K562 (cell line): ENCODE measurements around the gene NR2F6. TPM values are rescaled to one million over a fixed set of nuclear protein-coding genes. Genes with fewer than 3 reads are reported as not detected.

Experiments
- CBX1 ChIP-seq: sonication (generic); IDR thresholded peaks from 2 replicates; pipeline ENCODE4 v1.6.1; 2016; ENCODE audit warnings: antibody characterized with exemption, low read depth, mild to moderate bottlenecking
- CREM ChIP-seq: IDR thresholded peaks from 2 replicates; pipeline ENCODE4 v1.6.1; 2014; ENCODE audit warnings: antibody characterized with exemption, low read depth
- ETV5 ChIP-seq: sonication (generic); formaldehyde crosslinking; IDR thresholded peaks from 2 replicates; pipeline ENCODE4 v1.4.0; 2020; ENCODE audit warnings: low read depth, mild to moderate bottlenecking, missing genetic modification reagents
- GABPA ChIP-seq: fragments of 200-800 bp; sonication (Bioruptor generic); conservative IDR thresholded peaks from 2 replicates; pipeline ENCODE4 v1.6.1; 2016; ENCODE audit warnings: low read depth, missing genetic modification characterization, missing compliant biosample characterization
- HDAC3 ChIP-seq: fragments of 450-650 bp; IDR thresholded peaks from 2 replicates; pipeline ENCODE4 v1.6.1; 2018; ENCODE audit warnings: borderline replicate concordance, mild to moderate bottlenecking, moderate library complexity; ENCODE audit not compliant: partially characterized antibody
- HMGN3 ChIP-seq: IDR thresholded peaks from 2 replicates; pipeline ENCODE4 v1.6.1; 2011; ENCODE audit warnings: borderline replicate concordance, low read depth, mild to moderate bottlenecking, mixed read lengths, low read length; ENCODE audit not compliant: insufficient read length; ENCODE audit errors: extremely low read depth
- POLR2A ChIP-seq: fragments of 450-650 bp; conservative IDR thresholded peaks from 2 replicates; pipeline ENCODE4 v1.6.1; 2016
- POLR2AphosphoS5 ChIP-seq: IDR thresholded peaks from 2 replicates; pipeline ENCODE4 v1.6.1; 2011; ENCODE audit warnings: mild to moderate bottlenecking, low read depth, low read length, moderate library complexity; ENCODE audit not compliant: control insufficient read depth, insufficient read depth
- RAD21 ChIP-seq, 2 experiments: fragments of 250-450 bp in 1 of 2; fragments of 450-650 bp in 1 of 2; sonication (Bioruptor Pico) in 1 of 2; formaldehyde crosslinking in 1 of 2; IDR thresholded peaks in 1 of 2; conservative IDR thresholded peaks in 1 of 2; 2 replicates each; pipeline versions ENCODE4 v1.4.0 to v1.8.0; 2020 to 2022; ENCODE audit warnings: mild to moderate bottlenecking in 2 of 2, moderate library complexity in 1 of 2
- RBM34 ChIP-seq: fragments of 200-400 bp; formaldehyde crosslinking; IDR thresholded peaks from 2 replicates; pipeline ENCODE4 v1.6.1; 2018; ENCODE audit warnings: low read length, borderline replicate concordance; ENCODE audit not compliant: insufficient read depth
- SPI1 ChIP-seq: IDR thresholded peaks from 2 replicates; pipeline ENCODE4 v1.6.1; 2011; ENCODE audit warnings: low read depth, low read length, control low read depth, borderline replicate concordance
- SUPT5H ChIP-seq: fragments of 450-650 bp; IDR thresholded peaks from 2 replicates; pipeline ENCODE4 v1.6.1; 2016
- ZHX1 ChIP-seq: fragments of 150-350 bp; conservative IDR thresholded peaks from 2 replicates; pipeline ENCODE4 v1.6.1; 2014; ENCODE audit warnings: low read length
- polyA plus RNA-seq, 8 experiments: library from polyadenylated mRNA; depleted of rRNA in 4 of 8; stranded (reverse) in 5 of 8; unstranded in 3 of 8; fragments of >200 nt; fragmentation: Nextera tagmentation in 2 of 8; fragmentation: Illumina TruSeq in 1 of 8; extraction: Ambion mirVana in 2 of 8; extraction: Trizol in 1 of 8; gene quantifications; 2 replicates each; pipeline versions ENCODE4 v1.2.1 to v1.2.3, GENCODE V29; 2011 to 2014; ENCODE audit warnings: inconsistent platforms in 1 of 8, missing spikeins in 1 of 8
- total RNA-seq, 7 experiments: library from RNA; depleted of rRNA in 6 of 7; stranded (reverse); fragments of >200 nt in 6 of 7; fragmentation: Illumina TruSeq in 2 of 7; extraction: Trizol in 2 of 7; gene quantifications; 2 replicates each; pipeline versions ENCODE4 v1.2.1 to v1.2.3, GENCODE V29; 2011 to 2021; ENCODE audit warnings: low replicate concordance in 1 of 7
- TF ChIP-seq, protein P1 (sequence below): fragments of 450-650 bp; IDR thresholded peaks from 2 replicates; pipeline ENCODE4 v1.6.1; 2016; ENCODE audit warnings: borderline replicate concordance
- TF ChIP-seq, protein P2 (sequence below): sonication (generic); formaldehyde crosslinking; IDR thresholded peaks from 2 replicates; pipeline ENCODE4 v1.8.0; 2022; ENCODE audit warnings: mild to moderate bottlenecking, missing genetic modification reagents
- TF ChIP-seq, protein P3 (sequence below): fragments of 250-450 bp; sonication (Bioruptor Pico); IDR thresholded peaks from 2 replicates; pipeline ENCODE4 v1.5.0; 2020; ENCODE audit warnings: mild to moderate bottlenecking
- TF ChIP-seq, protein P4 (sequence below): IDR thresholded peaks from 2 replicates; pipeline ENCODE4 v1.6.1; 2012; ENCODE audit warnings: low read depth, low read length, improper control_type of control experiment, borderline replicate concordance

The NR2F6 gene
- total and polyA plus RNA-seq, 9 of the 15 experiments (the other 6 are each of a cell fraction or from before 2014, with no cell fraction given), result 0.76 to 97.5 (median 18.8) TPM

GRCh38 chr19:17292301-17293074 lies 46.8 kb upstream of the NR2F6 start (continued):
- TF ChIP-seq, protein P1, sequence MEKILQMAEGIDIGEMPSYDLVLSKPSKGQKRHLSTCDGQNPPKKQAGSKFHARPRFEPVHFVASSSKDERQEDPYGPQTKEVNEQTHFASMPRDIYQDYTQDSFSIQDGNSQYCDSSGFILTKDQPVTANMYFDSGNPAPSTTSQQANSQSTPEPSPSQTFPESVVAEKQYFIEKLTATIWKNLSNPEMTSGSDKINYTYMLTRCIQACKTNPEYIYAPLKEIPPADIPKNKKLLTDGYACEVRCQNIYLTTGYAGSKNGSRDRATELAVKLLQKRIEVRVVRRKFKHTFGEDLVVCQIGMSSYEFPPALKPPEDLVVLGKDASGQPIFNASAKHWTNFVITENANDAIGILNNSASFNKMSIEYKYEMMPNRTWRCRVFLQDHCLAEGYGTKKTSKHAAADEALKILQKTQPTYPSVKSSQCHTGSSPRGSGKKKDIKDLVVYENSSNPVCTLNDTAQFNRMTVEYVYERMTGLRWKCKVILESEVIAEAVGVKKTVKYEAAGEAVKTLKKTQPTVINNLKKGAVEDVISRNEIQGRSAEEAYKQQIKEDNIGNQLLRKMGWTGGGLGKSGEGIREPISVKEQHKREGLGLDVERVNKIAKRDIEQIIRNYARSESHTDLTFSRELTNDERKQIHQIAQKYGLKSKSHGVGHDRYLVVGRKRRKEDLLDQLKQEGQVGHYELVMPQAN, result peak; percentile 85; the same call in 1 of the 2 replicates
- peak; percentile 84 for TF ChIP-seq POLR2A
- TF ChIP-seq CBX1, result 0 out of 2 replicates have a peak, but pooled peaks have one; percentile 18
- TF ChIP-seq HDAC3, result no peak
- TF ChIP-seq SUPT5H, result peak; percentile 74
- TF ChIP-seq SPI1, result 0 out of 2 replicates have a peak, but pooled peaks have one; percentile 20
- TF ChIP-seq, protein P2, sequence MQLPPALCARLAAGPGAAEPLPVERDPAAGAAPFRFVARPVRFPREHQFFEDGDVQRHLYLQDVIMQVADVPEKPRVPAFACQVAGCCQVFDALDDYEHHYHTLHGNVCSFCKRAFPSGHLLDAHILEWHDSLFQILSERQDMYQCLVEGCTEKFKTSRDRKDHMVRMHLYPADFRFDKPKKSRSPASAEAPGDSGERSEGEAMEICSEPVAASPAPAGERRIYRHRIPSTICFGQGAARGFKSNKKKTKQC (CRISPR knock-in tag), result peak; percentile 56; the same call in 1 of the 2 replicates
- TF ChIP-seq ZHX1, result 0 out of 2 replicates have a peak, but pooled peaks have one; percentile 27
- peak; percentile 59; the same call in 1 of the 2 replicates for TF ChIP-seq CREM
- TF ChIP-seq, protein P3, sequence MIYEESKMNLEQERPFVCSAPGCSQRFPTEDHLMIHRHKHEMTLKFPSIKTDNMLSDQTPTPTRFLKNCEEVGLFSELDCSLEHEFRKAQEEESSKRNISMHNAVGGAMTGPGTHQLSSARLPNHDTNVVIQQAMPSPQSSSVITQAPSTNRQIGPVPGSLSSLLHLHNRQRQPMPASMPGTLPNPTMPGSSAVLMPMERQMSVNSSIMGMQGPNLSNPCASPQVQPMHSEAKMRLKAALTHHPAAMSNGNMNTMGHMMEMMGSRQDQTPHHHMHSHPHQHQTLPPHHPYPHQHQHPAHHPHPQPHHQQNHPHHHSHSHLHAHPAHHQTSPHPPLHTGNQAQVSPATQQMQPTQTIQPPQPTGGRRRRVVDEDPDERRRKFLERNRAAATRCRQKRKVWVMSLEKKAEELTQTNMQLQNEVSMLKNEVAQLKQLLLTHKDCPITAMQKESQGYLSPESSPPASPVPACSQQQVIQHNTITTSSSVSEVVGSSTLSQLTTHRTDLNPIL (CRISPR knock-in tag), result no peak
- 0 out of 2 replicates have a peak, but pooled peaks have one; percentile 31 for TF ChIP-seq GABPA (tag)
- TF ChIP-seq HMGN3, result peak; percentile 72
- TF ChIP-seq ETV5 (CRISPR knock-in tag), result peak; percentile 60; the same call in 1 of the 2 replicates
- TF ChIP-seq POLR2AphosphoS5, result peak; percentile 39; the same call in 1 of the 2 replicates
- TF ChIP-seq RAD21 (CRISPR knock-in tag; conservative IDR thresholded peaks at IDR 0.05 in 1 of 2, IDR thresholded peaks at IDR 0.05 in 1 of 2), result peak; percentile 64 to 87
- 0 out of 2 replicates have a peak, but pooled peaks have one; percentile 50 for TF ChIP-seq RBM34
- TF ChIP-seq, protein P4, sequence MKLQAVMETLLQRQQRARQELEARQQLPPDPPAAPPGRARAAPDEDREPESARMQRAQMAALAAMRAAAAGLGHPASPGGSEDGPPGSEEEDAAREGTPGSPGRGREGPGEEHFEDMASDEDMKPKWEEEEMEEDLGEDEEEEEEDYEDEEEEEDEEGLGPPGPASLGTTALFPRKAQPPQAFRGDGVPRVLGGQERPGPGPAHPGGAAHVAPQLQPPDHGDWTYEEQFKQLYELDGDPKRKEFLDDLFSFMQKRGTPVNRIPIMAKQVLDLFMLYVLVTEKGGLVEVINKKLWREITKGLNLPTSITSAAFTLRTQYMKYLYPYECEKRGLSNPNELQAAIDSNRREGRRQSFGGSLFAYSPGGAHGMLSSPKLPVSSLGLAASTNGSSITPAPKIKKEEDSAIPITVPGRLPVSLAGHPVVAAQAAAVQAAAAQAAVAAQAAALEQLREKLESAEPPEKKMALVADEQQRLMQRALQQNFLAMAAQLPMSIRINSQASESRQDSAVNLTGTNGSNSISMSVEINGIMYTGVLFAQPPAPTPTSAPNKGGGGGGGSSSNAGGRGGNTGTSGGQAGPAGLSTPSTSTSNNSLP, result 0 out of 2 replicates have a peak, but pooled peaks have one; percentile 35
